Fibroblast of mammary gland (primary cell): ENCODE results near the gene CCNH.

Source experiments
- DNase-seq: peaks from one replicate; pipeline ENCODE4 v3.0.0-alpha.2; 2010; ENCODE audit warnings: low read depth
- H3K4me3 ChIP-seq: 2 replicates; pipeline ENCODE4 v1.5.1; 2011; ENCODE audit warnings: low read depth, mild to moderate bottlenecking, low read length, moderate library complexity; ENCODE audit not compliant: control insufficient read depth
- TF ChIP-seq, protein P1 (sequence below): conservative IDR thresholded peaks from 2 replicates; pipeline ENCODE4 v1.5.1; 2011; ENCODE audit warnings: low read depth, low read length, inconsistent platforms; ENCODE audit not compliant: control insufficient read depth, insufficient read depth

CCNH gene

DNA sequence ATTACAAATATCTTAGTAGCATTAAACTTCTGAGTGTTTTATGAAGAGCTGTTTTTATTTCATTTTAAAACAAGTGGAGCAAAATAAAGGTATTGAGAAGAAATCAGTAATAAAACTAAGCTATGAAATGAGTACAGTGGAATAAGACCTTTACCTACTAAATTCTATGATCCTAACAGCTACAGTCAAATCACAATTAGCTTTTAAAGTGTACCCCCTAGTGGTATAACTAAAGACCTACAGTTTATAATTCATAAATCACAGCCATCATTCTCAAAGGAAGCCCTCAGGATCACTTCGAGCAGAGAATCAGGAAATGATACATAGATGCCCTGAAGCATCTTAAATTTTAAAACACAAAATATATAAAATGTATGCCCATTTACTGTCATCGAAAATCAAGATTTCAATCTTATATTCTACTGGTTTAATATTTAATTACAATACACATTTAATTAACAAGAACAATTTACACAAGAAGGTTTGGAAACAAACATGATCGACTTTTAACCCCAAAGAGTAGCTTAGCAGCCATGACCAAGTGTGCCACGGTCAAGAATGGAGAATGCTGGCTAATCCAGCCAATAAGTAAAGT is 12.3 kb downstream of the CCNH start:
- DNase-seq: peak; percentile 64
- TF ChIP-seq, protein P1, sequence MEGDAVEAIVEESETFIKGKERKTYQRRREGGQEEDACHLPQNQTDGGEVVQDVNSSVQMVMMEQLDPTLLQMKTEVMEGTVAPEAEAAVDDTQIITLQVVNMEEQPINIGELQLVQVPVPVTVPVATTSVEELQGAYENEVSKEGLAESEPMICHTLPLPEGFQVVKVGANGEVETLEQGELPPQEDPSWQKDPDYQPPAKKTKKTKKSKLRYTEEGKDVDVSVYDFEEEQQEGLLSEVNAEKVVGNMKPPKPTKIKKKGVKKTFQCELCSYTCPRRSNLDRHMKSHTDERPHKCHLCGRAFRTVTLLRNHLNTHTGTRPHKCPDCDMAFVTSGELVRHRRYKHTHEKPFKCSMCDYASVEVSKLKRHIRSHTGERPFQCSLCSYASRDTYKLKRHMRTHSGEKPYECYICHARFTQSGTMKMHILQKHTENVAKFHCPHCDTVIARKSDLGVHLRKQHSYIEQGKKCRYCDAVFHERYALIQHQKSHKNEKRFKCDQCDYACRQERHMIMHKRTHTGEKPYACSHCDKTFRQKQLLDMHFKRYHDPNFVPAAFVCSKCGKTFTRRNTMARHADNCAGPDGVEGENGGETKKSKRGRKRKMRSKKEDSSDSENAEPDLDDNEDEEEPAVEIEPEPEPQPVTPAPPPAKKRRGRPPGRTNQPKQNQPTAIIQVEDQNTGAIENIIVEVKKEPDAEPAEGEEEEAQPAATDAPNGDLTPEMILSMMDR: peak; percentile 57
- H3K4me3 ChIP-seq: no peak overlapping the region

DNA sequence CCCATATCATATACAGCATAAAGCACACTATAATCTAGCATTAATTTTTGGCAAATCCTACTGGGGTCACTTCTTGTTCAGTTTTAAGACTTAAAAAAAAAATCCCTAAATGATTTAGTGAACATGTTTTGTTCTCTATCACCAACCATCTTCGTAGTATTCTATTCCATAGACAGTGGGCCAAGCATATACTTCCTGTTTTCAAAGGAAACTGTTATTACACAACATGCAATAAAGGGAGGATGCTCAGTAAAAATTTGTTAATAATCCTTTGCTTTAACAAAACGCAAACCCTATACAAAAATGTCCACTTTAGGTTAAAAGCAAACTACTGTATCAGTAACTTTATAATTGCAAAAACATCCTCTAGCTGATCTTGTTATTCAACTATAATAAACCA is 13.0 kb downstream of the CCNH start:
- TF ChIP-seq, protein P1: no peak
- no peak for DNase-seq
- H3K4me3 ChIP-seq: no peak overlapping the region

DNA sequence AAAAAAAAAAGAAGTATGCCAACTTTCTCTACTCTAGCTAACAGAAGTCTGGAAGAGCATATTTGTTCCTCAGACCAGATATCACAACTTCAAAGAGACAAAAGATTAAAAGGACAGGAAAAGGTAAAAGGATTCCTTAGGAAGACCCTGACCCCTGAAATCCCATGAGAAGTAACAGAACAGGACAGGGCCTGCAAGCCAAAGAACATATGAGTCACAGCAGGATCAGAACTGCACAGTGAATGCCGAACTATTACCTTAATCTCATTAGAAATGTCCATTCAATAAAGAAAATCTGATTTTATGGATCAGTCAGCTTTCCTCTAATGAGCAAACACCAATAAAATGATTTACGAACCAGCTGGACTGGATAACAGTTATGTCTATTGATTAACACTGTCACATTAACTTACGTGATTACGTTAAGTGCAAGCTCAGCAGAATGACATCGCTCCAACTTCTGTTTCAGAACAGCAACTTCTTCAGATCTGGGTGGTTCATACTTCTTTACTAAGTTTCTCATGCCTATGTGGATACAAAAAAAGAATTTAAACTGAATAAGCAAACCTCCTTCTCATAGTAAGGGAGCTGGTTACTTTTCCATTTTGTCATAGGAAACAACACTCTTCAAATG is 13.6 kb downstream of the CCNH start:
- H3K4me3 ChIP-seq: no peak overlapping the region
- DNase-seq: peak; percentile 54
- TF ChIP-seq, protein P1: no peak

DNA sequence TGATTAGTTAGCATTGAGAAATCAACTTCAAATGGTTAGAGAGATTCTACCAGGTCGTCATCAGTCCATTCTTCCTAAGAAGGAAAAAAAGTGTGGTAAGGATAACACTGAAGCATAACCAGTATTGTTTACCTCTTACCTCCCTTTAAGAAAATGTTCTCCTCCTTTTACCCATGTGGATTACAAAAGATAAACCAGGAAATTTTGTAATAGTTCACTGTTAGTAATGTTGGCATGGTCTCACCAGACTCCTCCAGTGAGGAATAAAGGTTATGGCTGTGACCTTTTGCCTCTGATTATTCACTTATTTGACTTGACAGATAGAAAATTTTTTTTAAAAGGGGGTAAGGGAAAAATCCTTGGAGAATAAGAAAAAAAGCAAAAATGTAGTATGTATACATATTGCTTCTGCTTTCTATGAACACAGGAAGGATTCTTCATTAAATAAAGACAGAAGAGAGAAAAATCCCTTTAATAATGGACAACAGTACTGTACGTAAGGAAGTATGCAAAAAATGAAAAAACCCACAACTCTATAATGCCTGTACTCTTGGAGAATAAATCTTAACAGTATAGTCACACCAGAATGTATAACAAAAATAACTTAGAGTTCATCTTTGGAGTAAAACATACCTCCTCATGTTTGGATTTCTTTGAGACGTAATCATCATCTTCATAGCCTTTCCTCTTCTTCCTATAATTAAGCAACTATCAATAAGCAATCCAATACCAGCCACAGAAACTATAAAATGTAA is 18.1 kb downstream of the CCNH start:
- peak; percentile 91 for DNase-seq
- TF ChIP-seq, protein P1: no peak
- H3K4me3 ChIP-seq: no peak overlapping the region

DNA sequence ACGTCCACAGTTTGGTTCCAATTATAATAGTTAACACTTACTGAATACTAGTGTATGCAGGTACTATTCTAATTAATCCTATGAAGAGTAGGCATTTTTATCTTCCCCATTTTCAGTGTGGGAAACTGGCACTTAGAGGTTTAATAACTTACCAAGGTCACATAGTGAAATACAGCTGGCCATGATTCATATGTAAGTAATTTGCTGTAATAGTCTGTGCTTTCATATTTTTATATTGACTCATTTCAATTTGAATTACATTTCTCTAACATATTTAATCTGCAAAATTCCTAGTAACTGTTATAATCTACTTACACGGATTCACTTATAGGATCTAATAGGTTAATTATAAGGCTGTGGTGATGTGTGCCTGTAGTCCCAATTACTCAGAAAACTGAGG is 19.4 kb downstream of the CCNH start:
- H3K4me3 ChIP-seq: no peak overlapping the region
- peak; percentile 80 for DNase-seq
- TF ChIP-seq, protein P1: no peak

DNA sequence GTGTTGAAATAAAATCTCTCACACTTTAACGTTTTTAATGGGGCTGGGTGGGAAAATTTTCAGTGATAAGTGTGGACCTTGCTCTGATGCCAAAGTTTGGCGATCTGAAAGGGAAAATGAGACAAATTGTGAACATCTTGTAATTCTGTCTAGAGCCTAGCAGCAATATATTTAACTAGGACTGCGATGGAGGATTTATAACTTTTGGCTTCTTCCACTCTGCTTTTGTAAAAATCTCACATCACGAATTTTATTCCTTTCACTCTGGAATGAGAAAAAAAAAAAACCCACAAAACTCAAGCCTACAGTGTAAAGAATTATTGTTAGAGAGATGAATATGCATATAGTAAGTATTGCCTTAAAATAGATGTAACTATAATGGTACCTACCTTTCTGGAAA is 19.9 kb downstream of the CCNH start:
- DNase-seq: no peak
- TF ChIP-seq, protein P1: no peak

More for the DNA sequence above, 19.9 kb downstream of the CCNH start:
- H3K4me3 ChIP-seq: no peak overlapping the region
